ENCODE results near the gene TTC36. TPM values are rescaled to one million over a fixed set of nuclear protein-coding genes. Genes with fewer than 3 reads are reported as not detected.

The TTC36 gene
- total and polyA plus RNA-seq, 2 donors (not counting 1 experiment from before 2014, with no cell fraction given), result 0.99 TPM; not detected in 1

GRCh38 chr11:118547132-118547531 is 19.9 kb downstream of the TTC36 start:
- Histone ChIP-seq H3K27me3 (ENCODE audit: control insufficient read depth, insufficient read depth, low read length) (no peaks in the 10 kb centered on the region), H3K79me2 (ENCODE audit: control insufficient read depth, insufficient read depth, low read length) (no peaks in the 10 kb centered on the region), H3K4me2 (ENCODE audit: extremely low read depth, insufficient read depth, low read length) (no peak overlapping the region), H3K4me1 (ENCODE audit: control insufficient read depth, extremely low read depth, insufficient read depth, low read length) (no peaks in the 10 kb centered on the region), H3K4me3 (replicated peaks in 1 of 4; ENCODE audit: control extremely low read depth in 1 of 4, insufficient read depth in 1 of 4, low read depth in 3 of 4, low read length in 4 of 4) (no peak overlapping the region), H3K27ac (ENCODE audit: insufficient read depth, low read length) (no peak overlapping the region), H3K9me3 (ENCODE audit: control insufficient read depth, insufficient read depth, low read depth, low read length) (no peaks in the 10 kb centered on the region), H2AFZ (ENCODE audit: low read length) (no peak overlapping the region), H4K20me1 (ENCODE audit: control insufficient read depth, extremely low read depth, insufficient read depth, low read length) (no peaks in the 10 kb centered on the region), H3K36me3 (ENCODE audit: control insufficient read depth, insufficient read depth, low read length) (peaks cover 3% of the 10 kb centered on the region), H3K9ac (ENCODE audit: insufficient read depth, low read length) (no peak overlapping the region)
- no peak for DNase-seq (ENCODE audit: low read depth in 2 of 2)
- TF ChIP-seq EZH2 (IDR thresholded peaks at IDR 0.05; ENCODE audit: low read length, missing control alignments), result no peak
- TF ChIP-seq CTCF (conservative IDR thresholded peaks at IDR 0.05 in 1 of 2, IDR thresholded peaks at IDR 0.05 in 1 of 2; ENCODE audit: low read depth in 1 of 2, low read length in 2 of 2), result no peak

- Histone ChIP-seq H3K27ac (ENCODE audit: insufficient read depth, low read length) (no peak overlapping the region), H3K4me3 (replicated peaks in 1 of 4; ENCODE audit: control extremely low read depth in 1 of 4, insufficient read depth in 1 of 4, low read depth in 3 of 4, low read length in 4 of 4) (no peak overlapping the region), H2AFZ (ENCODE audit: low read length) (no peak overlapping the region), H3K79me2 (ENCODE audit: control insufficient read depth, insufficient read depth, low read length) (no peaks in the 10 kb centered on the region), H3K4me2 (ENCODE audit: extremely low read depth, insufficient read depth, low read length) (no peak overlapping the region), H3K36me3 (ENCODE audit: control insufficient read depth, insufficient read depth, low read length) (peaks cover 5% of the 10 kb centered on the region), H3K9ac (ENCODE audit: insufficient read depth, low read length) (no peak overlapping the region), H4K20me1 (ENCODE audit: control insufficient read depth, extremely low read depth, insufficient read depth, low read length) (no peaks in the 10 kb centered on the region), H3K4me1 (ENCODE audit: control insufficient read depth, extremely low read depth, insufficient read depth, low read length) (no peaks in the 10 kb centered on the region), H3K27me3 (ENCODE audit: control insufficient read depth, insufficient read depth, low read length) (no peaks in the 10 kb centered on the region), H3K9me3 (ENCODE audit: control insufficient read depth, insufficient read depth, low read depth, low read length) (no peaks in the 10 kb centered on the region)
- no peak for DNase-seq (ENCODE audit: low read depth in 2 of 2)
- TF ChIP-seq EZH2 (IDR thresholded peaks at IDR 0.05; ENCODE audit: low read length, missing control alignments) (no peak), CTCF (conservative IDR thresholded peaks at IDR 0.05 in 1 of 2, IDR thresholded peaks at IDR 0.05 in 1 of 2; ENCODE audit: low read depth in 1 of 2, low read length in 2 of 2) (no peak)
These were observed 25.1 kb downstream of the TTC36 start for GRCh38 chr11:118552341-118552740.

- TF ChIP-seq EZH2 (IDR thresholded peaks at IDR 0.05; ENCODE audit: low read length, missing control alignments) (no peak), CTCF (conservative IDR thresholded peaks at IDR 0.05 in 1 of 2, IDR thresholded peaks at IDR 0.05 in 1 of 2; ENCODE audit: low read depth in 1 of 2, low read length in 2 of 2) (no peak)
- DNase-seq (ENCODE audit: low read depth in 2 of 2), result no peak
- no peak overlapping the region for H3K9ac ChIP-seq (ENCODE audit: insufficient read depth, low read length)
- no peak overlapping the region for H3K27ac ChIP-seq (ENCODE audit: insufficient read depth, low read length)
- no peaks in the 10 kb centered on the region for H3K36me3 ChIP-seq (ENCODE audit: control insufficient read depth, insufficient read depth, low read length)
- H3K9me3 ChIP-seq (ENCODE audit: control insufficient read depth, insufficient read depth, low read depth, low read length), result no peaks in the 10 kb centered on the region
- H3K4me1 ChIP-seq (ENCODE audit: control insufficient read depth, extremely low read depth, insufficient read depth, low read length), result peaks cover 2% of the 10 kb centered on the region
- H4K20me1 ChIP-seq (ENCODE audit: control insufficient read depth, extremely low read depth, insufficient read depth, low read length), result no peaks in the 10 kb centered on the region
- no peaks in the 10 kb centered on the region for H3K27me3 ChIP-seq (ENCODE audit: control insufficient read depth, insufficient read depth, low read length)
- no peak overlapping the region for H3K4me3 ChIP-seq (replicated peaks in 1 of 4; ENCODE audit: control extremely low read depth in 1 of 4, insufficient read depth in 1 of 4, low read depth in 3 of 4, low read length in 4 of 4)
- H3K79me2 ChIP-seq (ENCODE audit: control insufficient read depth, insufficient read depth, low read length), result no peaks in the 10 kb centered on the region
- H3K4me2 ChIP-seq (ENCODE audit: extremely low read depth, insufficient read depth, low read length), result no peak overlapping the region
- no peak overlapping the region for H2AFZ ChIP-seq (ENCODE audit: low read length)
These were observed 33.5 kb downstream of the TTC36 start for GRCh38 chr11:118560806-118561205.

Measured in fibroblast of lung (primary cell).